ENCODE measurements around the gene NFS1.
A peak's percentile ranks its signal among the peaks of the same experiment; 100 is the strongest.

Gene NFS1

DNA sequence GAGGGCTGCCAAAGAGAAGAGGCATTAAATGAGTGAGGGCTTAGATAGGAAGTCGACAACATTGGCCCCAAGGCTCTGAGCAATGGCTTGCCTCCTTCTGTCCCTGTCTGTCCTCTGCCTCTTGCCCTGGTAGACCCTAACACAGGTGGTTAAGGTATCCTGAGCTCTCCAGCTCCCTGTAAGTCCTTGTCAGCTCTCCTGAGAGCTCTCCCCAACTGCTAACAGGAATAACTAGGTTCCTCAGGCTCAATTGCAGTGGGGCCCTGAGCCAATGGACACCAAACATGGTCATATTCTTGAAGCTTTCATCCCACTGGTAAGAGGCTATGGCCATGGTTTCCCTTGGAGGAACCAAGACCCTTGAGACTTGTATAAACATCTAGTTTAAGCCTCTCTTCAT is 29.5 kb downstream of the NFS1 start:
- DNase-seq (ENCODE audit: low read depth), result no peak

DNA sequence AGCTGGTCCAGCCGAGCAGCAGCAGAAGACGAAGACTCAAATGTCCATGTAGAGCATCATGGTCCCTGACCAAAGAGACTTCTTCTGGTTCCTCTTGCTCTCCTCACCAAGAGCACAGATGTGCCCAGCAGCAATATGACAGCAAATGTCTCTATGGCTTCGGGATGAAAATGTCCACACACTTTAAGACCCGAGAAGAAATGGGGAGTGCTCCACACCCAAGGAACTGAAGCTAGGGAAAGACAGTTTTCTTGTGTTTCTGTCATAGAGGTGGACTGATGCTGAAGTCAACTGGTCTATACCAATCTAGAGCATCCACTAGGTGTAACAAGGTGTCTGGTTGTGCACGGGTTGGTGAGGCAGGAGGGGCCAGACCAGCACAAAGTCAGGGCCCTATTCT is 29.9 kb downstream of the NFS1 start:
- DNase-seq (ENCODE audit: low read depth), result no peak

DNA sequence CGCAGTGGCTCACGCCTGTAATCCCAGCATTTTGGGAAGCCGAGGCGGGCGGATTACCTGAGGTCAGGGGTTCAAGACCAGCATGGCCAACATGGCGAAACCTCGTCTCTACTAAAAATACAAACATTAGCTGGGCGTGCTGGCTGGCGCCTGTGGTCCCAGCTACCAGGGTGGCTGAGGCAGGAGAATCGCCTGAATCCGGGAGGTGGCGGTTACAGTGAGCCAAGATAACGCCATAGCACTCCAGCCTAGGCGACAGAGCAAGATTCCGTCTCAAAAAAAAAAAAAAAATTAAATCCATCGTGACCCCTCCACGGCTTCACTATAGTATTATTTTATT is 33.2 kb downstream of the NFS1 start:
- DNase-seq (ENCODE audit: low read depth), result no peak

DNA sequence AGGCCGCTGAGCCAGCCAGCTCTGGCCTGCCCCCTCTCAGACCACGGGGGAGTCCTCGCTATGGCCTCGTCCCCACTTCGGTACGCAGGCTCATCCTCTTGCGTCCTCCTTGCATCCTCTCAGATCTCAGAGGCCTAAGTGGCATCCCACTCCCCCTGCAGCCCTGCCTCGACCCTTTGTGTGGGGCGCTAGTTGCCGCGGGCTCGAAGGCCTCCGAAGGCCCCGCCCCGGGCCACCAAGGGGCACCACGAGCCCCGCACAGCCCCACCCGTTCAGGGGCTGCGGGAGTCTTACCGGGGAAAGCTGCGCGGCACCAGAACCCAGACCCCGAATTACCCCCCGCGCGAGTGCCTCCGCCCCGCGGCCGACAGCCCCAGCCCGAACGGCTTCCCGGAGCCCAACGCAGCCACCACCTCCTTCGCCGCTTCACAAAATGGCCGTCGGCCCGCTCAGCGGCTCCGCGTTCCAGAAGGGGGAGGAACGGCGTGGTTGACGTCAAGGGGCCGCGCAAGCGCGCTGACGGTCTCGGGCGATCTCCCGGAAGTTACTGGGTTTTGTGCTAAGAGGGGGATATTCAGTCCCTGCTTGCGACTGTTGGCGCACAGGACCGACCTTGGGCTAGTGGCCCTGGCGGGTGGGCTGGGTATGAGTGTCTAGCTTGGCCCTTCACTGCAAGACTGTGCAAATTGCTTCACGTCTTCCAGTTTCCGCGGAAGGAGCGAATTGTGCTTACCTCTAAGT is 34.5 kb downstream of the NFS1 start, which contains the start of the genes CPNE1 and RBM12:
CPNE1 (minus strand) TSS at position 435 of the 741 bp plus-strand sequence. CDS start 31,977 bp downstream, outside the sequence.
RBM12 (minus strand) TSS at position 435 of the 741 bp plus-strand sequence. CDS start 9,578 bp downstream, outside the sequence.
- peak; percentile 85 for DNase-seq (ENCODE audit: low read depth)

DNA sequence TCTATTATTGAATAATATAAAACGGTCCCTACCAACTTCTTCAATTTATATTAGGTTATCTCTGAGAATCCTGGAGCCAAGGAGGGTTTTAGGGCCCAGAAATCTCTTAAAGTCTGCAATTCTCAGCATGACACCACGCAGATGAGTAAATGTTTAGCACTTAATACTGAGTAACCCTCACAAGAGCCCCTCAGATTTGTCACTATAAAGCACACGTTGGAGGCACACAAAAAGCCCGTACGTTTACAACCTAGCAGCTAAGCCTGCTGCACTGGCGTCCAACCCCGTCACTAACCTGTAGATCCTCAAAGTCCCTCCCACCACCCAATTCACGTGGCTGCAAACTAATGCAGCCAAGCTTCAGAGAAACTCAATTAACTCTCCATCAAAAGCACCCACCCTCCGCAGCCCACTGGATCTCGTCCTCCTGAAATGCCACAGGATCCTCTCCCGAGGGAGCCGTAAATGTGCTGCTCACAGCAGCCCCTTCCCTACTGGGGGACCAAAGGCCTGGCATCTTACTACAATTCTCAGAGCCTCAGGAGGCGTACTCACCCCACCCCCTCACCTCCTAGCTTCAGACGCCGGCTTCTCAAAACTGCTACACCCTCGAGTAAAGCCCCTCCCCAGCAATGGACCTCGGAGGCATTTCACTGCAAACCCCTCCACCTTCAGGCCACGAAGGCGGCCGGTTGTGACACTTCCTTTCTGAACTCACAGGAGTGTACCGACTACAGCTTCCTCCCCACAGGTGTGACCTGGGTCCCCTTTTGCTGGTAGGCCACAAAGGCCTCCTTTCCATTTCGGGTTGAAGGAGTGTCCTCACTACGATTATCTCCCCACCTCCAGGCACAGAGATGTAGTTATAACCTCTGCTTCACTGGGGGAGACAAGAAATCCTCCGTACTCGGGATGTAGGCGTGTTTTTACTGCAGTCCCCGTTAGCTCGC is 35.4 kb downstream of the NFS1 start:
- no peak for DNase-seq (ENCODE audit: low read depth)

DNA sequence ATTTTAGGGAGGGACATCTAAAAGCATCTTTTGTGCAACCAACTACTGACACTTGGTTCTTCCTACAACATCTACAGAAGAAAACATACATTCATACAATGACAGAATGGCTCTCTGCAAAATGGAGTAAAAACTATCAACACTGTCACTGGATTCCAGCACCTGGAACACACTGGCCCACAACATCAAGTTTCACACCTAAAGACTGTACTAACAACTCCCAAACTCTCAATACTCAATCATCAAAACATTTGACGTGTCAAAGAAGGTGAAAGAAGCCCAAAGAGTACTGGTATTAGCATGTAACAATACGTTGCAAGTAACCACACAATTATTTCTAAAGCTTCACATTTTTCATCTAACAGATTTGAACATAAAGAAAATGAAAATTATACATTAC is 36.6 kb downstream of the NFS1 start:
- no peak for DNase-seq (ENCODE audit: low read depth)

DNA sequence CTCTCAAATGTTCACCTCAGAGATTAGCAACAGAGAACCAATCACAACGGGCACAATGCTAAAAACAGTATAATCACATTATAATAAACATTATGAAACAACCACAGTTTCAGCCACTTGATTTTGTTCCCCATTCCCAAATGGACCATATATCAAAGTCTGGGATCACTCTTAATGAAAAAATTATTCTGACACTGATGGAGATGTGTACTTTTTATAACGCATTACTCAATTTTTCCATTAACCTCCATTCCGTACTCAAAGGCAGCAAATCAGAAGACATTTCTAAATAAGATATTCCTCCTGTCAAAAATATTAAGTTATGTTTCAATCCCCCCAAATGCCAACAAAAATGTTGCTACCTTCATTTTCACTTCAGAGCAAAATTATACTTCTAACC is 37.2 kb downstream of the NFS1 start:
- DNase-seq (ENCODE audit: low read depth), result no peak

DNA sequence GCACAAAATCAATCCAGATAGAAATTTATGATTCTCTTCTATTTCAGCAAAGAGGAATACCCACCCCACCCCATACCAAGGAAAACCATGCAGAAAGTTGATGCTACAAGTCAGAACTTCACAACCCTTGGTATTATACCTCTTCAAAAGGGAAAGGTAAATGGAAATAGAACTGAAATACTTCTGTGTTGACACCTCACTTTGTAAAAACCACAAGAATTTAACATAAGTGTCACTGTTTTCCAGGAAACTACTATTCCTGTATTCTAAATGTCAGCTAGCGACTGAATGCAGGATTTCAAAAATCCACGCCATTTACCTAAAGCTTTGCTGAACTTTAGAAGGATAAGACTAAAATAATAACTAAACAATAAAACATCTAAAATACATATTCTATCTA is 38.1 kb downstream of the NFS1 start:
- no peak for DNase-seq (ENCODE audit: low read depth)

DNA sequence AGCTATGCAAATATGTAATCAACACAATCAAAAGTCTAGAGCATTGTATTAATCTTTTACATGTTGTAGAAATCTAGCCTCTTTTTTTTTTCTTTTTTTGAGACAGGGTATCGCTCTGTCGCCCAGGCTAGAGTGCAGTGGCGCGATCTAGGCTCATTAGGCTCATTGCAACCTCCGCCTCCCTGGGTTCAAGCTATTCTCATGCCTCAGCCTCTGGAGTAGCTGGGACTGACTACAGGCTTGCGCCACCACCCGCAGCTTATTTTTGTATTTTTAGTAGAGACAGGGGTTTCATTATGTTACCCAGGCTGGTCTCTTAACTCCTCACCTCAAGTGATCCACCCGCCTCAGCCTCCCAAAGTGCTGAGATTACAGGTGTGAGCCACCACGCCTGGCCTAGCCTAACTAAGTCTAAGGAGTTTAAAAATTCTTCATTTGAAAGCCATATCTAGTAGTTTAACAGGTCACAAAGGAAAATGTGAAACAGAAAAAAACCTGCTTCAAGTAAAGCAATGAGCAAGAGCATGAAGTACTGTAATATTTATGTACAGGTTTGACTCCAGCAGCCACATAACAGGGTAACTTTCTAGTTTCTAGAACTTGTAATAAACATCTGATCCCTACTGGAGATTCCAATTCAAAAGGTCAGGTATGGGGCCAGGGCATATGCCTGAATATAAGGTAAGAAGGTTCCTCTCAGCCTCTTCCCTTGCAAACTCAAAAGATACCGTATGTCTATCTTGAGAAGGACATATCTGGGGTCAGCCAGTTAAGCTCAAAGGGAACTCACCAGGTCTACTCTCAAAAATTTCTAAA is 38.8 kb downstream of the NFS1 start:
- no peak for DNase-seq (ENCODE audit: low read depth)

DNA sequence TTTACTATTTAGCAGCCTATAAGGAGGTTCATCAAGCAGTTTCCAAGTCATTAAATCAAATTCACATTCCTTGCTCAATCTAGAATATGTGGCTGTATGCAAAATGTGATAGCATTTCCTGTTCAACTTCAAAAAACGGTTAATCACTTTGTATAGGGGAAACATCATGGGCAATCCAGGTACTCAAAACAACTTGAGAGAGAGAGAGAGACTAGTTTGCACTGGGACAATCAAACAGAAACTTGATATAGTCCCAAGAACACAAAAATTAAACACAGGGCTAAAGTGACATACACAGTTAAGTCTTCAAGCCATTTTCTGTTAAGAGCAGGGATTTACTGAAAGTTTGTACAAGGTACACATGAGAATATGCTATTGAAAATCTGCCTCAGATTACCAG is 41.9 kb downstream of the NFS1 start:
- no peak for DNase-seq (ENCODE audit: low read depth)

DNA sequence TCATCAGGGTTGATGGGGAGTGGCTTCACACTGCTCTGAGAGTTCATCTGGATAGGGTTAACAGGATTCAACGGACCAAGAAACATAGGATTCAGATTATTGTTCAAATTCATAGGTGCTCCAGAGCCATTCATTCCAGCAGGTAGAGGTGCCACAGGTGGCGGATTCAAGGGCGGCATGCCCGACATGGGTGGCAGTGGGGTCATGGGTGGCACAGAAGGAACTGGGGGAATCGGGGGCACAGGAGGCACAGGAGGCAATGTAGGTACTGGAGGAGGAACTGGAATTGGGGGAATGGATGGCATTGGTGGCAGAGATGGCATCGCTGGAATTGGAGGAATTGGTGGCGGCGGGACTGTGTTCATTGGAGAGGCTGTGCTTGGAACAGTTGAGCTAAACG is 44.7 kb downstream of the NFS1 start:
- no peak for DNase-seq (ENCODE audit: low read depth)

DNA sequence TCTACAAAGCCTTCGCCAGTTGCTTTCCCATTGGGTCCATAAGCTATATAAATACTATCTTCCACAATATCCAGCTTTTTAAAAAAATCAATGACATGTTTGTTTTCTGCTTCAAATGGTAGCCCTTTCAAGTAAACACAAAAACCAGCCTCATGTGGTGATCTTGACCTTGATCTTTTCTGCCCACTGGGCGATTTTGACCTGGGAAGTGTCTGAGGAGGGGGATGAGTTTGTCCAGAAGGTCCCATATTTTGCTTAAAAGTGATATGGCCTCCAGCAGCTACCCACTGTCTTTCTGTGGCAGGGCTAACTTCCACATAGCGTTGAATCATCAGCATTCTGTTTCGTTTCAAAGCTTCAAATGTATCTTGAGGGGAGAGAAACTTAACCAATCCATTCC is 45.3 kb downstream of the NFS1 start:
- DNase-seq (ENCODE audit: low read depth), result no peak

DNA sequence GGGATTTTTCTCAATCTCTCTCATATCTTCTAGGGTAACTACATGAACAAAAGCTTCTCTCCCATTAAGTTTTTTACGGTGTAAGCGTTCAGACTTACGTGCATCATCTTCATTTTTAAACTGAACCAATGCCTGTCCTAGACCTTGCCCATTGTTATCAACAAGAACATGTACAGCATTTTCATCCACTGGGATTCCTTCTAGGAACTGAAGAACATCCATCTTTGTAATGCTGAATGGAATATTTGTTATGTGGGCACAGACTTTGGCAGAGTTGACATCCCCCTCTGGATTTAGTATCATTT is 45.8 kb downstream of the NFS1 start:
- DNase-seq (ENCODE audit: low read depth), result no peak

DNA sequence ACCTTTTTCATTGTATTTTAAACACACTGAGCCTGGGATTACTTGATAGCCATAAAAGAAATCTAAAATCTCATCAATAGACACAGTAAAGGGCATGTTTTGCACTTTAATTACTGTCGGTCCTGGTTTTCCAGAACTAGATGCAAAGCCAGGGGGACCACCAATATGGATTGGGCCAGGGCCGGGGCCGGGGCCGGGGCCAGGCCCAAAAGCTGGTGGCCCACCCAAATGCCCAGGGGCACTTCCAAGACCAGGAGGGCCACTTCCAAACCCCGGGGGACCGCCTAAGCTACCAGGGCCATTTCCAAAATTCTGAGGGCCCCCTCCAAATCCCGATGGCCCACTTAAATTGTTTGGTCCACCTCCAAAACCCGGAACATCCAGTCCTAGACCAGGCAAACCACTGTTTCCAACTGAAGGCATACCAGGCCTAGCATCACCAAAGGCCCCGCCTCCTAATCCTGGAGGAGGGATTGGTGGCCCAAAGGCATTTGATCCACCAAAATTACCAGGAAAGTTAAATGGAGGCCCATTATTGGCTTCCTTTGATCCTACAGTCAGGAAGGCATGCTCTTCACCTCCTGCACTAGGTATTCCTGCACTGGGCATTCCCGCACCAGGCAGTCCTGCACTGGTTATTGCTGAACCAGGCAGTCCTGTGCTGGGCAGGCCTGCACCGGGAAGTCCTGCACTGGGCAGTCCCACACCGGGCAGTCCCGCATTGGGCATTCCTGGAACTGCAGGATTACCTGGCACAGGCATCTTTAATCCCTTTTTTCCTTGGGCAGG is 46.3 kb downstream of the NFS1 start:
- DNase-seq (ENCODE audit: low read depth), result no peak

DNA sequence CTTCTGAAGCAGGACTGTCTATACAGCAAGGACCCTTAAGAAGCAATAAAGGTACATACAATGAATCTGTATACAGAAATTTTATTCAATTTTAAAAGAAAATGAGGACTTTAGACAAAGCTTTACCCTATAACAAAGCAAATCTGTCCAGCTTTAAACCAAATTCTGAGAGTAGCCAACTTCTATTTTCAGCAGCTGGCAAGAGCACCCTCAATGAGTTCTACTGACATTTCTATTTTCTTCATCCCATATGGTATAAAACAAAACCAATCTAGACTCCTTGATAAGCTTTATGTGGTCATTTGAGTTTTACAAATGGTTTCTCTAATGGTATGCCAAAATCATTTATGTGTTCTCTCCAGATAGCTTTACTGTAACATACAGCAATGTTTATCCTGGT is 47.2 kb downstream of the NFS1 start:
- DNase-seq (ENCODE audit: low read depth), result no peak

DNA sequence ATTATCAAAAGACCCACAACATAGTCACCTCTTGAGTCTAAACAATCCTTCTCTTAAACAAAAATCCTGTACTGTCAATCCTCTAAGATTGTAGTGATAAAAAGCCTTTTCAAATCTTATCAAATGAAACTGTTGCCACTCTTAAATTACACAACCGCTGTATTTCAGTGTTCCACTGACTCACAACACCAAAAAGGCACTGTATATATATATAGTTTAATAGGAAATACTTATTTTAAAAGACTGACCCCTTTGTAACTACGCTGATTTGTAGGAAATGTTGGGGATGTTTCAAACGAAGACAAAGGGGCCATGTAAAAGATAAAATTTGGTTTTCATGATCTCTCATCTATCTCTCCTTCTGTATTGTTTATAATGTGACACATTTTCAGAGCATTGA is 48.5 kb downstream of the NFS1 start:
- no peak for DNase-seq (ENCODE audit: low read depth)

DNA sequence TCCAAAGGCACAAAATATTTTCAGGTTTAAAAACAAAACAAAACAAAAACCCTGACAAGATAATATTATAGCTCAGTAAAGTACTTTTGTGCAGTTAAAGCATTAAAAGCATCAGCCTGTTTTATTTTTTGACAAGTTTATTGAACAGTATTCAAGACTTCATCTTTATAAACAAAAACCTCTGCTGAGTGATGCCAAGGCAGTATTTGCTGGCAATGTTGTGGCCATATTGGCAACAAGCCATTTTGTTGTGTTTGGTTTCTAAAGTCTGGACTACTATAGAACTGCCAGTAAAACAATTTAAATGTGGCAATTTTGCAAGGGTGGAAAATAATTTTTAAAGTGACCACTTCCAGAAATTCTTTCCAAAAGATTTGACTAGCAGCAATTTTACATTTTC is 50.3 kb downstream of the NFS1 start:
- no peak for DNase-seq (ENCODE audit: low read depth)

DNA sequence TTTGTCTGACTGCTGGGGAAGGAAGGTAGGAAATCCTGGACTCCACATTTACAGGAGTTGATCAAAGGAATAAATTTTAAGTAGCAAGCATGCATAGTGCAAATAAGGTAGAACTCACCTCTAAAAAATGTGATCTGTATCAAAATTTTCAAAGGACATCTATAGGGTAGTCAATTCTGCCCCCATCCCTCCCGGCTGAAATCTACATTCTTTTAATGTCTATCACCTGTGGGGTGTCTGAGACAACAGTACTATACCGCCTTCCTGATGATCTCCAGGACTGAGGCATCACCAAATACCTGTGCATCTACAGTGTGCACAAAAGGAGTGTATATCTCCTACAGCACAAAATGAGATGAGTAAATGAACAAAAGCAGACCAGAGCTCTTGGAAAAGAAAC is 54.3 kb downstream of the NFS1 start:
- DNase-seq (ENCODE audit: low read depth), result no peak

DNA sequence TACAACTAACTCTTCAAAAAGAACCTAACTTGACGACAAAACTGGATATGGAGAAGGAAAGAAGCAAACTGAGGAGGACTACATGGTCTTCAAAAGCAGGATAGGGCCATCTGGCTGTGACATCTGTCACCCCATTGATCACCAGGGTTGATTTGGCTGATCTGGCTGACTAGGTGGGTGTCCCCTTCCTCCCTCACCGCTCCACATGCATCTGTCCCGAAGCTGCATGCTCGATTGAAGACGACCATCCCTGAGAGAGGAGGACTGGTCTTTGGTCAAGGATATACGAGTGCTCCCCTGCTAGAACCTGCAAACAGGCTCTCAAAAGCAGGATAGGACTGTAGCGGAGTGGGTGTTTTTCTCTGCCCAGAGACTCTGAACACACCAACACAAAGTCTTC is 56.1 kb downstream of the NFS1 start:
- no peak for DNase-seq (ENCODE audit: low read depth)

DNA sequence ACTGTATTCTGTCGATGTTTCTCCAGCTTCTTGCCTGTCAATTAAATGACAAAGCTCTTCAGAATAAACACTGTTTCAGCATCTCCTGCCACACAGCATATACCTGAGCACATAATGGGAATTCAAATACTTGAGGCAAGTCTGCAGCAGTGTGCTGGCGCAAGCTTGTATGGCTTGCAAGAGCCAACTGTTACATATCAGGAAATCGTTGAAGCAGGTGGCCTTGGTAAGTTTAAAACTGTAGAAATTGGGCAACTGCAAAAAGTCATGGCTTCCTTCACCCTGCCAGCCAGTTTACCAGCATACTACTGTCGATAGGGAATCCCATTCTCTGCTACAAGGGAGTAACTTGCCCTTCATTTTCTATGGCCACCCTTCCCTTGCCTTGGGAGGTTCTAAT is 57.4 kb downstream of the NFS1 start:
- no peak for DNase-seq (ENCODE audit: low read depth)

DNA sequence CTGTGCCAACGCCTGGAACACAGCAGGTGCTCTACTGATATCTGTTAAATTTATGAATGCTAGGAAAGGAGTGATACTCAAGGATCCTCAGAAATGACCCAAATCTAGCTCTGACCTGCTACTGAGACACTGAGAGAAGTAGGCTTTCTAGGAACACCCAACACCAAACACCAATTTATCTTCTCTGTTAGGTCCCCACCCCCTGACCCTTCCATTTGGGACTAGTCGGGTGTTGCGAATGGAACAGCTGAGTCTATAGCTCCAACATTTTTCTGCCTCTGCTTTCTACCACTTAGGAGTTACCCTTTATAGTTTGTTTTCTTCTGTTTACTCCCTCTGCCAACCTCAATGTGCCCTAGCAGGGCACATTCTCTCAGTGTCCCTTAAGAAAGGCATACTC is 58.4 kb downstream of the NFS1 start:
- no peak for DNase-seq (ENCODE audit: low read depth)

DNA sequence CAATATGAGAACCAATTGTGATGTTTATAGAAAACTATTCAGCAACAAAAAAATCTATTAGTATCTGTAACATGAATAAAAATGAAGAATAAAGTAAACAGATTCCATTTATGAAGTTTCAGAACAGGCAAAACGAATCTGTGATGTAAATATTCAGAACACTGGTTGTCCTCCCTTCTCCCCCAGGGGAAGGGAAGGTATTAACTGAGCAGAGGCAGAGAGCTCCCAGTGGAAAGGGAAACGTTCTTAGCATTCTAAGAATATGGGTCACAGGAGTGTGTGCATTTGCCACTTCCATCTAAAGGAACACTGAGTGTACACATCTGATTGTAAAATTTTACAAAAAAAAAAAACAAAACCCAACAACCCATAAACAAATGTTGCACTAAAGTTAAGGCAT is 60.4 kb downstream of the NFS1 start:
- no peak for DNase-seq (ENCODE audit: low read depth)
